OCI-M2 (cell line): ENCODE measurements around the gene PIK3R2.

ENCODE experiments used
- DNase-seq: peaks from one replicate; lab custom pipeline; 2025; ENCODE audit not compliant: unreplicated experiment; lab: John Stamatoyannopoulos, UW

PIK3R2 gene

DNA sequence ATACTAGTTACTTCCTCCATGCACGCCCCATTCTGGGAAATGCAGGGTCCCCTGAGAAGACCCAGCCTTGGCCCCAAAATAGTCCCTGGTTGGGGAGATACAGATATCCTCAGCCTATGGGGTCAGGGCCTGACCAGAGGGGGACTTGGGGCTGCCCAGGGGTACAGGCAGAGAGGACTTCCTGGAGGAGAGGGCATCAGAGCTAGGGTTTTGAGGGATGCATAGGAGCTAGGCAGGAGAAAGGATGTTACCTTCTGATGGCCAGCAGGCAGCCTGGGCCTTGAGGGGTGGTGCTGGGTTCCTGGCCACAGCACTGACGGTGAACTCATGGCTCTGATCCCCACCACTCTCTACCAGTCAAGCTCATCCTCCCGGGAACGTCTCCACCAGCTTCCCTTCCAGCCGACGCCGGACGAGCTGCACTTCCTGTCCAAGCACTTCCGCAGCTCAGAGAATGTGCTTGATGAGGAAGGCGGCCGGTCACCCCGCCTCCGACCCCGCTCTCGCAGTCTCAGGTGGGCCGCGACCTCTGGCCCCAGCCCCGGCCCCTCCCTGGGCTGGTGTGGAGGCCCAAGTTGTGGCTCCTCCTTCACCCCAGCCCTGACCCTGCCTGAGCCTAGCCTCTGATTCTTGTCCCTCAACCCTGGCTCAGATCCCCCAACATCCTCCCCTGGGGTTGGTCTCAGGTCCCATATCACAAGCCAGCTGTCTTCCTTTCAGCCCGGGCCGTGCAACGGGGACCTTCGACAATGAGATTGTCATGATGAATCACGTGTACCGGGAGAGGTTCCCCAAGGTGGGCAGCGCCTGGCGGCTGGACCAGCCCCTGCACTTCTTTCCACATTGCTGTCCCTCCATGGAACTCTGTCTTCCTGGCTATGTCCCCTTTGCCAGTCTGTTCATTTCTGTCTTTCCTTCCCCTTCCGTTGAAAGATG lies 29.8 kb upstream of the PIK3R2 start:
- DNase-seq: no peak

DNA sequence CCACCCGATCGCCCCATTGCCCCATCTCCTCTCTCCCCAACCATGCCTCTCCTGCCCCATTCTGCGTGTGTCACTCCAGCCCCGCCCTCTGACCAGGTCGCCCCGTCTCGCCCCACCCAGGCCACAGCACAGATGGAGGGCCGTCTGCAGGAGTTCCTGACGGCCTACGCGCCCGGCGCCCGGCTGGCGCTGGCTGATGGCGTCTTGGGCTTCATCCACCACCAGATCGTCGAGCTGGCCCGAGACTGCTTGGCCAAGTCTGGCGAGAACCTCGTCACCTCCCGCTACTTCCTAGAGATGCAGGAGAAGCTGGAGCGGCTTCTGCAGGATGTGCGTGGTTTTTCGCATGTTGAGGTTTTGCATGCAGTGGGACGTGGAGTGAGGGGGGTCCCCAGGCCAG lies 29.1 kb upstream of the PIK3R2 start:
- DNase-seq: no peak

DNA sequence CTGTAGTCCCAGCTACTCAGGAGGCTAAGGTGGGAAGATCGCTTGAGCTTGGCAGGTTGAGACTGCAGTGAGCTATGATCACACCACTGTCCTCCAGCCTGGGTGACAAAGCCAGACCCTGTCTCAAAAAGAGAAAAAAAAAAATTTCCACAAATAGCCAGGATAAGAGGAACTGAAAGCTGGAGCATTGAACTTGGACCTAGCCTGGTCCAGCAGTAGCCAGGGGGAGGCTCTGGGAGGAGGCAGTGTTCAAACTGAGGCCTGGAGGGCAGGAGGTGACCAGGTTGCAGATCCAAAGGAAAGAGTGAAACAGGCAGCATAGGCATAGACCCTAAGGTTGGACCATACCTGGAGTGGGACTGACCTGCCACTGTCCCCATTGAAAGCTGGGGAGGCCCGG lies 26.9 kb upstream of the PIK3R2 start:
- DNase-seq: no peak

DNA sequence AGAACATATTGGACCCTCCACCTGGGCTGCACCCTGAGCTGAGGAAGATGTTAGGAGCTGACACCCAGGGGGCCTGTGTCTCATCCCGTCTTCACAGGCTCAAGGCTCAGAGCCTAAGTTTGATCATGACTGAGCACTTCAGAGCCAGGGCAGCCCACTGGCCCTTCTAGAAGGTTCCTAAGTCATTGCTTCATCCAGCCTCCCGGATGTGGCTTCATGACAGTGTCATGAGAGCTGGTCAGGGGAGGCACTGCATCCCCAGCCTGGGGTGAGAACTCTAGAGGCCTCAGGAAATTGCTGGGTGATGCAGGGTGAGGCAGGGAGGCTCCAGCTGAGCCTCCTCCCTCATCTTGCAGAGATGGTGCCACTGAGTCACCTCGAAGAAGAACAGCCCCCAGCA lies 24.9 kb upstream of the PIK3R2 start:
- DNase-seq: no peak

DNA sequence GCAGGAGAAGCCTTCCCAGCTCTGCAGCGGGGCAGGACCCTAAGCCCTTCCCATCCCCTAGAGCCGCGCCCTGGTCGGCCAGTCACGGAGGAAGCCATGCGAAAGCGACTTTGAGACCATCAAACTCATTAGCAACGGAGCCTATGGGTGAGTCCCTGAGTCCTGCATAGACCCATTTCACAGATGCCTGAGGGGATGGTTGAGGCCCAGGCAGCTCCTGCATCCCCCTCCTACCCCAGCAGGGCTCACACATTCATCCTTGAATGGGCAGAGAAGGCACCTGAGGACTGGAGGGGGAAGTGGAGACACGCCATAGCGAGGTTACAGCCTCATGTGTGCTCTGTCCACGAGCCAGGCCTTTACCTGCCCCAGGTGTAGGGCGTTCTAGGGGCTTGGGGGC lies 24.2 kb upstream of the PIK3R2 start:
- no peak for DNase-seq

DNA sequence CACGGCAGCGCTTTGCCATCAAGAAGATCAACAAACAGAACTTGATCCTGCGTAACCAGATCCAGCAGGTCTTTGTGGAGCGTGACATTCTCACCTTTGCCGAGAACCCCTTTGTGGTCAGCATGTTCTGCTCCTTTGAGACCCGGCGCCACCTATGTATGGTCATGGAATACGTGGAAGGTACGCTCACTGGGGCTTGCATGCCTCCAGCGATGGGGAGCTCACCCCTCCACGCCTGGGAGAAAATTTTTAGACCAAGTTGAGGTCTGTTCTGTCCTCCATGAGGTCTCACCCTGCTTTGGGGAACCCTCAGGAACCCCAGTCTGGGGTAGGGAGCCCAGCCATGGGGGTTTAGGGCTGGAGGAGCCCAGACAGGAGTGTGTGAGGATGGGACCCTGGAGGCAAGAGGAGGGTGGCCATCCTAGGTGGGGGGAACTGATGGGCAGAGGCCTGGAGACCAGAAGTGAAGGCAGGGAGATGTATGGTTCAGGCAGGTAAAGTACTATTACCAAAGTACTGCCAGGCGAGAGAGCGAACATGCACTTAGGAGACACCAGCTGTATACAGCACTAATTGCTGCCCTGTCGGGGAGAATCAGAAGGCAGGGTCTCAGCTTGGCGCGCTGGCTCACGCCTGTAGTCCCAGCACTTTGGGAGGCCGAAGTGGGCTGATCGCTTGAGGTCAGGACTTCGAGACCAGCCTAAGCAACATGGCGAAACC lies 22.3 kb upstream of the PIK3R2 start:
- DNase-seq: no peak

DNA sequence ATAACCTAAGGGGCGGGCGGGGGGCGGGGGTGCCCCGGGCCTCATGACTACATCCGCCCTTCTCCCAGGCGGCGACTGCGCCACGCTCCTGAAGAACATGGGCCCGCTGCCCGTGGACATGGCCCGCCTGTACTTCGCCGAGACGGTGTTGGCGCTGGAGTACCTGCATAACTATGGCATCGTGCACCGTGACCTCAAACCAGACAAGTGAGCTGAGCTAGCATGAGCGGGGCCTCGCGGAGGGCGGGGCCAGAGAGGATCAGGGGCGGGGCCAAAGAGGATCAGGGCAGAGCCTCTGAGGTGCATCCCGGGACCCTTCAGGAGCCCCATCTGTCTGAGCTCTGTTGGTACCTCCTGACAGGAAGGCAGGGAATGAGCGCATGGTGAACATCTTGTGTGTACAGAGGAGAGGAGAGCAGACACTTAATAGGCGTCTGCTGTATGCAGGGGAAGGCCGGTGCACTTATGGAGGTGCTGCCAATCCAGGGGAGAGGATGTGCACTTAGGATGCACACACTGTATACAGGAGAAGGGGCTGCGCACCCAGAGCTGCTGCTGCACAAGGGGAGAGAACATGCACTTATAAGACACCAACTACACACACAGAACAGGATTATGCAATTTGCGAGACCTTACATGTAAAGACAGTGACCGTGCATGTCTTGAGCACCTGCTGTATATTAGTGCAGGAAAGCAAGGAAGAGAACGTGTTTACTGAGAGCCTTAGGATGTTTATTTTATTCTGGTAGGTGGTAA lies 20.9 kb upstream of the PIK3R2 start:
- DNase-seq: no peak

DNA sequence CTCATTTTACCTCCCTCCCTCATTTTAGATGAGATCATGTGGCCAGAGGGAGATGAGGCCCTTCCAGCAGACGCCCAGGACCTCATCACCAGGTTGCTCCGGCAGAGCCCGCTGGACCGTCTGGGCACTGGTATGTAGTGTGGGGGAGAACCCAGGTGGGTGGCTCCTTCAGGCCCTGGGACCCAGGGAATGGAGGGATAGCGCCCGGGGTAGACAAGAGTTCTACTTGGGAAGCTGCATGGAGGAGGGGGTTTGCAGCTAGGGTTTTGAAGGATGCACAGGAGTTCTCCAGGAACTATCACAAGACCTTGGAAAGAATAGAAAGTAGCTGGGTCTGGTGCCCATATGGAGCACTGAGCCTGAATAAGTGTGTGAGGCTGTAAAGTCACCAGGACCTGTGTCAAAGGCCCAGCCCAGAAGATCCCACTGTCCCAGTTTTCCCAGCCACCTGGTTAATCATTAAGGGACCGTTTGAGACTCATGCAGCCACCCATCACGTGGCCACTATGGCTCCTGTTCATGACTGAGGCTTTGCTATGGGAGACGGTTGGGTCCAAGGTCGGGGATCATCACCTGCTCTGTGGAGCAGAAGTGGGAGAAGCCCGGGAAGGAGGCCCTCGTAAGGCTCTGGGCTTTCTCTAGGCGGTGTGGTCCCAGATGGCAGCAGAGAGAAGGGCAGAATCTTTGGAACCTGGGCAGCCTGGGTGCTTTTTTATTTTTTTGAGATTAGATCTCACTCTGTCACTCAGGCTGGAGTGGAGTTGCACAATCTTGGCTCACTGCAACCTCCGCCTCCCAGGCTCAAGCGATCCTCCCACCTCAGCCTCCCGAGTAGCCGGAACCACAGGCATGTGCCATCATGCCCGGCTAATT lies 17.0 kb upstream of the PIK3R2 start:
- no peak for DNase-seq

DNA sequence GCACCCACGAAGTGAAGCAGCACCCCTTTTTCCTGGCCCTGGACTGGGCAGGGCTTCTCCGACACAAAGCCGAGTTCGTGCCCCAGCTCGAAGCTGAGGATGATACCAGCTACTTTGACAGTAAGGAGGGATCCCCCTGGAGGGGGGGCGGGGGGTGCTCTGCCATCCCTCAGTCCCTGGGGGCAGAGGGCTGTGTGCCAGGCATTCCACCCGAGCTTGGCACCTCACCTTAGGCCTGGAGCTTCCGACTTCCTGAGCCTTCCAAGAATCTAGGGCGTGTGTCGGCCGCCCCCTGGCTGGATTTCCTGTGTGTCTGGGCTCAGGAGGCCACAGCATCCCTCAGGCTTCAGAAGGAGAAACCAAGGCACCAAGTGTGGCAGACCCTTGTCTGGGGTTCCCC lies 15.7 kb upstream of the PIK3R2 start:
- DNase-seq: no peak

DNA sequence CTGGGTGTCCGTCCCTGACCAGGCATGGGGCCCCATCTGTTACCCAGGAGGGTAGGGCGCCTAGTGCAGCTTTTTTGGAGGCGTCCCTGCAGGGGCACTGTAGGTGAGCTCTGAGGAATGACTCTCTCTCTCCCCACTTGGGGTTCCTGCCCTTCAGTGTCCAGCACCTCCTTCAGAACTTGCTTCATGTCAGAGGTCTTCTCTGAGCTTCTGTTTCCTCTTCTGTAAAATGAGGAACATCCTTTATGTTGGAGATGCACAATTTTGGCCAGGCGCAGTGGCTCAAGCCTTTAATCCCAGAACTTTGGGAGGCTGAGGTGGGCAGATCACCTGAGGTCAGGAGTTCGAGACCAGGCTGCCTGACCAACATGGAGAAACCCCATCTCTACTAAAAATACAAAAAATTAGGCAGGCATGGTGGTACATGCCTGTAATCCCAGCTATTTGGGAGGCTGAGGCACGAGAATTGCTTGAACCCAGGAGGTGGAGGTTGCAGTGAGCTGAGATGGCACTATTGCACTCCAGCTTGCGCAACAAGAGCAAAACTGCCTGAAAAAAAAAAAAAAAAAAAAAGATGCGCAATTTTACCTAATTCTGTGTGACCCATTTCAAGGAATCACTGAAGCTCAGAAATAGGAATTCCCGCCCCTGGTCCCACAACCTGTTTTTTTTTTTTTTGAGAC lies 15.2 kb upstream of the PIK3R2 start:
- no peak for DNase-seq

DNA sequence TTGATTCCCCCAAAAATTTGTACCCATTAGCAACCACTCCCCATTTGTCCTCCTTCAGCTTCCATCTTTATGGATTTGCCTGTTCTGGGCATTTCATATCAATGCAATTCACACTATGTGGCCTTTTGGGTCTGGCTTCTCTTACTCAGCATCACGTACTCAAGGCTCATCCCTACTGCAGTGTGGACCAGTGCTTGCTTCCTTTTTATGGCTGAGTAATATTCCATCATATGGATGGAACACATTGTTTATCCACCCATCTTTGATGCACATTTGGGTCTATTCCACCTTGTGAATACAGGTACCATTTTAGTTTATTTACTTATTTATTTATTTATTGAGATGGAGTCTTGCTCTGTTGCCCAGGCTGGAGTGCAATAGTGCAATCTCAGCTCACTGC lies 12.5 kb upstream of the PIK3R2 start:
- DNase-seq: no peak

DNA sequence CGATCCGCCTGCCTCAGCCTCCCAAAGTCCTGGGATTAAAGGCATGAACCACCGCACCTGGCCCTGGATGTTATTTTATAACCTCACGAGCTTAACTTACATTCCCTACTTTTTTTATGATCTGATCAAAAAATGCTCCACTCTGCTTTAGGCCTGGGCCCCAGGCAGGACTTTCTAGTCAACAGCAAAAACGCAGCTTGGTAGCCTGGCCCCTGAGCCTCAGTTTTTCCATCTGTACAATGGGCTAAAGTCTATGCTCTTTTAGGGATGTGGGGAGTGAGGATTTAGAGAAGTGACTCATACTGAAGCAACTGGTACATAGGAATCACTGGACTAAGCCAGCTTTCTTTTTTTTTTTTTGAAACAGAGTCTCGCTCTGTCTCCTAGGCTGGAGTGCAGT lies 11.9 kb upstream of the PIK3R2 start:
- DNase-seq: no peak

DNA sequence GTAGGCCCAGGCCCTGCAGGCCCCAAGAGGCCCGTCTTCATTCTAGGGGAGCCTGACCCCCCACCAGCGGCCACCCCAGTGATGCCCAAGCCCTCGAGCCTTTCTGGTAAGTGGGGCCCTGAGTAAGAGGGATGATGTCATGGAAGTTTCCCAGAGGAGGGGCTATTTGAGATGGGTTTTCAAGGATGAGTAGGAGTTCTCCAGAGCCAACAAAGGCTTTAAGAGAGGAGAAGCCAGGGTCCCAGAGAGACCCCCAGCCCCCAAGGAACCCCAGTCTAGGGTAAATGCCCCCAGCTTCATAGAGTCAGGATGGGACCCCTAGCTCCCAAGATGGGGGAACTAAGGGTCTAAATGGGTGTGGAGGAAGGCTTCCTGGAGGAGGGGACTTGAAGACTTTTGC lies 9.1 kb upstream of the PIK3R2 start:
- DNase-seq: no peak

DNA sequence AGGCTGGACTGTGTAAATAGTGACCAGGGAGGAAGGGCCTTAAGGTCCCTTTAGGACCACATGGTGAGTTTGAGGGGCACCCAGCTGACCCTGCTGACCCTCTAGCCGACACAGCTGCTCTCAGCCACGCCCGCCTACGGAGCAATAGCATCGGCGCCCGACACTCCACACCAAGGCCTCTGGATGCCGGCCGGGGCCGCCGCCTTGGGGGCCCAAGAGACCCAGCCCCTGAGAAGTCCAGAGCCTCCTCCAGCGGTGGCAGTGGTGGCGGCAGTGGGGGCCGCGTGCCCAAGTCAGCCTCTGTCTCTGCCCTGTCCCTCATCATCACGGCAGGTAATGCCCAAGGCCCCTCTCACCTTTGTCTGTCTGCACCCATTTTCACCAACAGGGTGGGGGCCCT lies 8.6 kb upstream of the PIK3R2 start:
- DNase-seq: no peak

DNA sequence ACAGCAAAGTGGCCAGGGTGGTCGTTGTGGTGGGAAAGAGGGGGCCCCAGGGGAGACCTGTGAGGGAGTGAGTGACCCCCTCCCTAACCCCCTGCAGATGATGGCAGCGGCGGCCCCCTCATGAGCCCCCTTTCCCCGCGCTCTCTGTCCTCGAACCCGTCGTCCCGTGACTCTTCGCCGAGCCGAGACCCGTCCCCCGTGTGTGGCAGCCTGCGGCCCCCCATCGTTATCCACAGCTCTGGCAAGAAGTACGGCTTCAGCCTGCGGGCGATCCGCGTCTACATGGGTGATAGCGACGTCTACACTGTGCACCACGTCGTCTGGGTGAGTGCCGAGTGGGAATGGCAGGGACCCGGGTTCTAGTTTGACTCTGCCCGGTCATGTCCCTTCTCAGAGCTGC lies 8.1 kb upstream of the PIK3R2 start:
- no peak for DNase-seq

DNA sequence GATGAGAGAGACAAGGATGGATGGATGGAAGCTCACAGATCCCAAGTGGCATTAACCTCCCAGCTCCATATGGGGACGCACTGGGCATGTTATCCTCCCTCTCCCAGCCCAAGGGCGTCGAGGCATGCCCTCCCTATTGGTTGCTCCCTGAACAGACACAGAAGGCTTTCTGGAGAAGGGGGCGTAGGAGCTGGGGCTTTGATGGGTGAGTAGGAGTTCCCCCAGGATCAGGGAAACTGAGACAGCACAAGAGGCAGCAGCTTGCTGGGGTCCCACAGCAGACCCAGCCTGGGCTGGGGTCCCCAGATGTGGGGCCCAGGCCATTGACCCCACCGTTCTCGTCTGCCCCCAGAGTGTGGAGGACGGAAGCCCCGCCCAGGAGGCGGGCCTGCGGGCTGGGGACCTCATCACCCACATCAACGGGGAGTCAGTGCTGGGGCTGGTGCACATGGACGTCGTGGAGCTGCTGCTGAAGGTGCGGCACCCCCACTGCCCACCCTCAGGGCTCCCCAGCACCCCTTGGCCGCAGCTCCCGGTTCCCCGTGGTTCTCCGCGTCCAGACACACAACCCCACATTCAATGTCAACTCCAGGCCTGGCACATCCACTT lies 7.5 kb upstream of the PIK3R2 start:
- DNase-seq: no peak

DNA sequence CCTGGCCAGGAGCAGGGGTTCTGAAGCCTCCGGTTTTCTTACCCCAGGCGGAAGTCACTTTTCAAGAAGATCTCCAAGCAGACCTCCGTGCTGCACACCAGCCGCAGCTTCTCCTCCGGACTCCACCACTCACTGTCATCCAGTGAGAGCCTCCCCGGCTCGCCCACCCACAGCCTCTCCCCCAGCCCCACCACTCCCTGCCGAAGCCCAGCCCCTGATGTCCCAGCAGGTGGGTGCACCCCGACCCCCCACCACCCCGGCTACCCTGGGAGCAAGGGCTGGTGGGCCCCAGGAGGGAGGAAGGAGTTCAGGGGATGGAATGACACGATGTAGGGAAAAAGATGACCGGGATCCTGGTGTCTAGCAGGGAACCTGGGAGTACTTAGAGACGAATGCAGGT lies 5.6 kb upstream of the PIK3R2 start:
- DNase-seq: no peak

DNA sequence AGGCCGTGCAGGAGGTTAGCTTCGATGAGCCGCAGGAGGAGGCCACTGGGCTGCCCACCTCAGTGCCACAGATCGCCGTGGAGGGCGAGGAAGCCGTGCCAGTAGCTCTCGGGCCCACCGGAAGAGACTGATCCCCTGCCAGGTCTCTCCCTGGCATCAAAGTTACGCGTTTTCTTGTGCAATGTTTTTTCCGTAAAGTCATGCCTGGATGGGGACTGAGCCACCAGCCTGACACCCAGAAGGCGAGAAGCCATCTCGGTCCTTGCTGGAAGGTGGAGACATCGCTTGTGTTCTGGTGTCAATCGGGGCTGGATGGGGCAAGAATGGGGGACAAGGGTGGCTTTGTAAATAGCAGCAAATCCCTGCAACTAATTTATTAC lies 3.4 kb upstream of the PIK3R2 start:
- DNase-seq: no peak

DNA sequence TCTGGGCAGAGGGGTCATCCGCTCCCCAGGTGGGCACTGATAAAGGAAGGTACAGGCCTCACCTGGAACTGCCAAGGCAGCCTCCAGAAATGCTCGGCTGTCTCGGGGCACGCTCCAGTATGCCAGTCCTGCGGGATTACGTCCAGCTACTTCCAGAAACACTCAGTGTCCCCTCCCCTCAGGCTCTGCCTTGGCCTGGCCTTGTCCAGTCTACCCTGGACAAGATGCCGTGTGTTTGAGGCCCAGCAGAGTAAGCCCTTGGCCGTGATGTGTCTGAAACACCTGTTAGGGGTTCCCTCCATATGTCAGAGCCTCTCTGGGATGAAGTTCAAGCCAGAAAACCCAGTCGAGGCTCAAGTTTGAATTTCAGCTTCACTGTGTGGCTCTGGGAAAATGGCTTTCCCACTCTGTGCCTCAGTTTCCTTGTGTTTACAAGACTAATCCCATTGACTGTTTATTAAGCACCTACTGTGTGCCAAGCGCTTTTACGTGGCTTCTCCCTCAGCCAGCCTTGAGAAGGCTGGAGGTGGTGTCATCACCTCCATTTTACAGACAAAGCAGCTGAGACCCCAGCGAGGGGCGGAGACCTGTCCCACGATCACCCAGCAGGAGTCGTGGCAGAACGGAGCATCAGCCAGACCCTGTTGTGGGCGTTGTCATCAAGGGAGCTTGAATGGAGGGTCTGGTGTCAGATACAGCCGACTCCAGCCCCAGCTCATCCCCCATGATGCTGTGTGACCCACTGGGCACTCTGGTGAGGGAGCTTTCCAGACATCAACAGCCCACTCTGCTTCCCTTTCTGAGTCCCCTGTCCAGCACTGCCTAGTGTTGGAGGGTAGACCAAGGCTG lies 2.0 kb upstream of the PIK3R2 start:
- DNase-seq: no peak
